GM23338 (cell line): Measurements from ENCODE around the gene G3BP1. TPM values are rescaled to one million over a fixed set of nuclear protein-coding genes. Genes with fewer than 3 reads are reported as not detected.

Experiments
- ATAC-seq: fragments of 200-7000 bp; cut with Tn5 transposase; 3 replicates; pipeline ENCODE4 v1.9.1; 2020
- DNase-seq: peaks from one replicate; pipeline ENCODE4 v3.0.0-alpha.2; 2015; ENCODE audit warnings: low spot score
- H2AFZ ChIP-seq: fragments of 200-600 bp; sonication (generic); 2 replicates; pipeline ENCODE4 v1.8.0; 2016; ENCODE audit warnings: antibody characterized with exemption, mild to moderate bottlenecking, moderate library complexity
- H3F3A ChIP-seq: fragments of 200-600 bp; sonication (generic); replicated peaks from 2 replicates; pipeline ENCODE4 v1.8.0; 2017; ENCODE audit warnings: antibody characterized with exemption, mixed run types, low read depth
- H3K27ac ChIP-seq: fragments of 200-600 bp; sonication (generic); 2 replicates; pipeline ENCODE4 v1.6.1; 2016; ENCODE audit warnings: low read depth
- H3K27me3 ChIP-seq: fragments of 200-600 bp; sonication (generic); 2 replicates; pipeline ENCODE4 v1.8.0; 2016; ENCODE audit warnings: mild to moderate bottlenecking, mixed run types, moderate library complexity; ENCODE audit not compliant: insufficient read depth
- H3K36me3 ChIP-seq: fragments of 200-600 bp; sonication (generic); 2 replicates; pipeline ENCODE4 v1.8.0; 2016; ENCODE audit warnings: mild to moderate bottlenecking; ENCODE audit not compliant: insufficient read depth
- H3K4me1 ChIP-seq: fragments of 200-600 bp; sonication (generic); 2 replicates; pipeline ENCODE4 v1.8.0; 2016; ENCODE audit warnings: mild to moderate bottlenecking, moderate library complexity; ENCODE audit not compliant: insufficient read depth
- H3K4me2 ChIP-seq: fragments of 200-600 bp; sonication (generic); 2 replicates; pipeline ENCODE4 v1.7.1; 2017; ENCODE audit warnings: mixed run types
- H3K4me3 ChIP-seq: fragments of 200-600 bp; sonication (generic); 2 replicates; pipeline ENCODE4 v1.6.1; 2016; ENCODE audit warnings: mixed run types
- H3K79me2 ChIP-seq: fragments of 200-600 bp; sonication (generic); replicated peaks from 2 replicates; pipeline ENCODE4 v1.8.0; 2017; ENCODE audit warnings: mild to moderate bottlenecking; ENCODE audit not compliant: insufficient read depth
- H3K9me2 ChIP-seq: fragments of 200-600 bp; sonication (generic); 2 replicates; pipeline ENCODE4 v1.8.0; 2017; ENCODE audit not compliant: insufficient read depth
- H4K20me1 ChIP-seq: fragments of 200-600 bp; sonication (generic); replicated peaks from 2 replicates; pipeline ENCODE4 v1.8.0; 2017; ENCODE audit warnings: mild to moderate bottlenecking; ENCODE audit not compliant: insufficient read depth
- H3K27ac Mint-ChIP-seq: 2 replicates; pipeline ENCODE4 v1.8.0; 2020; ENCODE audit warnings: inconsistent platforms, mild to moderate bottlenecking, moderate library complexity, mixed read lengths
- H3K27me3 Mint-ChIP-seq: 3 replicates; pipeline ENCODE4 v1.8.0; 2022; ENCODE audit warnings: low read depth, mild to moderate bottlenecking, moderate library complexity, mixed read lengths, inconsistent platforms; ENCODE audit not compliant: insufficient read depth, poor library complexity
- H3K36me3 Mint-ChIP-seq: 3 replicates; pipeline ENCODE4 v1.8.0; 2021; ENCODE audit warnings: low read depth, mild to moderate bottlenecking, inconsistent platforms, moderate library complexity, mixed read lengths
- H3K4me1 Mint-ChIP-seq: 3 replicates; pipeline ENCODE4 v1.8.0; 2020; ENCODE audit warnings: mild to moderate bottlenecking, inconsistent platforms, mixed read lengths
- H3K4me3 Mint-ChIP-seq: 3 replicates; pipeline ENCODE4 v1.8.0; 2021; ENCODE audit warnings: moderate library complexity, mild to moderate bottlenecking, inconsistent platforms, mixed read lengths
- H3K9me3 Mint-ChIP-seq: 3 replicates; pipeline ENCODE4 v1.8.0; 2020; ENCODE audit warnings: moderate library complexity, mild to moderate bottlenecking, inconsistent platforms, mixed read lengths
- CTCF ChIP-seq, 2 experiments: fragments of 200-600 bp in 1 of 2; sonication (generic) in 1 of 2; conservative IDR thresholded peaks; 2 replicates each; pipeline versions ENCODE4 v1.5.1 to v1.6.1; 2016 to 2017; ENCODE audit warnings: antibody characterized with exemption in 2 of 2, low read depth in 2 of 2, mild to moderate bottlenecking in 2 of 2, moderate library complexity in 1 of 2
- POLR2AphosphoS5 ChIP-seq: IDR thresholded peaks from 2 replicates; pipeline ENCODE4 v1.6.1; 2016; ENCODE audit warnings: antibody characterized with exemption, low read depth
- STAT1 ChIP-seq: IDR thresholded peaks from one replicate; pipeline ENCODE4 v1.6.1; 2016; ENCODE audit warnings: antibody characterized with exemption; ENCODE audit not compliant: unreplicated experiment
- ZNF331 ChIP-seq: fragments of 250-450 bp; sonication (Bioruptor Pico); IDR thresholded peaks from 2 replicates; pipeline ENCODE4 v1.5.0; 2020; ENCODE audit warnings: low read depth, mild to moderate bottlenecking, moderate library complexity
- ZNF462 ChIP-seq: fragments of 250-450 bp; sonication (Bioruptor Pico); IDR thresholded peaks from 2 replicates; pipeline ENCODE4 v1.5.0; 2020; ENCODE audit warnings: mild to moderate bottlenecking, moderate library complexity
- polyA plus RNA-seq: library from polyadenylated mRNA; unstranded; fragments of >200 nt; fragmentation: Nextera tagmentation; extraction: Ambion mirVana; gene quantifications from 2 replicates; pipeline ENCODE4 v1.2.1, GENCODE V29; 2016
- total RNA-seq: library from RNA; depleted of rRNA; stranded (reverse); fragments of >200 nt; shearing (Covaris generic); gene quantifications from 2 replicates; pipeline ENCODE4 v1.2.3, GENCODE V29; 2014

Gene G3BP1
- total and polyA plus RNA-seq, 2 experiments from 2014 or later: 183 to 323 TPM

- H3K36me3 Mint-ChIP-seq: peaks cover 4% of the 10 kb centered on the region; the same call in 1 of the 3 replicates
- ATAC-seq: no peak
Measured at GRCh38 chr5:151745071-151745705, 26.6 kb upstream of the G3BP1 start.

More at GRCh38 chr5:151745071-151745705, 26.6 kb upstream of the G3BP1 start:
- Histone ChIP-seq H3K36me3 (no peaks in the 10 kb centered on the region), H2AFZ (no peak overlapping the region), H3K27ac (no peak overlapping the region), H3K4me1 (peaks cover 4% of the 10 kb centered on the region; the same call in 1 of the 2 replicates), H3K27me3 (no peaks in the 10 kb centered on the region), H4K20me1 (no peaks in the 10 kb centered on the region), H3K9me2 (no peaks in the 10 kb centered on the region), H3K79me2 (peaks cover 2% of the 10 kb centered on the region; the same call in 1 of the 2 replicates), H3K4me3 (no peak overlapping the region), H3F3A (no peaks in the 10 kb centered on the region), H3K4me2 (no peak overlapping the region)
- Mint-ChIP-seq H3K4me3 (no peak overlapping the region), H3K4me1 (peaks cover 7% of the 10 kb centered on the region; the same call in 2 of the 3 replicates), H3K27ac (no peak overlapping the region), H3K27me3 (peaks cover 9% of the 10 kb centered on the region), H3K9me3 (no peaks in the 10 kb centered on the region)
- TF ChIP-seq POLR2AphosphoS5 (no peak), ZNF462 (CRISPR knock-in tag) (no peak), STAT1 (no peak), ZNF331 (no peak), CTCF (conservative IDR thresholded peaks at IDR 0.05; ENCODE audit: low read depth in 2 of 2) (no peak)
- no peak for DNase-seq
